Measurements from ENCODE around the gene DLX2.

DNA sequence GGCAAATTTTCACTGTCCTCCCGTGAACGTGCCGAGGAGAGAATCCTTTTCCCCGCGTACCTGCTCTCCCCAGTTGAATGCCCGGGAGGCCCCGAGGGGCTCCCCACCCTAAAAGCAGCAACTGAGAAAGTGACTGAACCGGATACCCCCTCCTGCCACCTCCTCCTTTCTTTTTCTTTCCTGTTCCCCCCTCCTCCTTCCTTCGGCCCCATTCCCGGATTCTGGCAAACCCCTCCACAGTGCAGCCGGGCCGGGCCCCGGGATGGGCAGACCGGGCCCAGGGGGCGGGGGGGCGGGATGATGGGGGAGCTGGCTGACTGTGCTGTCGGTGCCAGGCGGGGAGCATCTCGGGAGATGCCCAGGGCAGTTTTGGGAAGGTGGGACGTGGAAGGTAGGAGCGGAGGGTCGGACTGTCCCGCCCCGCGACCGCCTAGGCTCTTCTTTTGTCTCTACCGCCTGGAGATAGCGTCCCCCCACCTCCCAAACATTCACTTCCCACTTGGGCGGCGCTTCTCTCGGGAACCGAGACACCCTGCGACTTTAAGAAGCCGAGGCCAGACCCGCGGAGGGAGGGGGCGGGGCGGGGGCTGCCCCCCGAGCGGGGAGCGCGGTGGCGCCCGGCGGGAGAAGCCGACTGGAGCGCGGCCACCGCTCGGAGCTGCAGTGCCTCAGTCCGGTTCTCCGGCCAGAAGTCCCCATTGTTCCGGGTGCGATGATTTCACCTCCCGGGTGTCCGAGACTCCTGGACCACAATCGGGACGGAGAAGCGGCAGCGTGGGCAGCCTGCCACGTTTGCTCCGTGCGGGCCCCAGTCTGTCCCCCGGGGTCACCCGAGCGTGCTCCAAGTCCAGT, 8.2 kb downstream of the DLX2 start:
- TF ChIP-seq, protein P1, sequence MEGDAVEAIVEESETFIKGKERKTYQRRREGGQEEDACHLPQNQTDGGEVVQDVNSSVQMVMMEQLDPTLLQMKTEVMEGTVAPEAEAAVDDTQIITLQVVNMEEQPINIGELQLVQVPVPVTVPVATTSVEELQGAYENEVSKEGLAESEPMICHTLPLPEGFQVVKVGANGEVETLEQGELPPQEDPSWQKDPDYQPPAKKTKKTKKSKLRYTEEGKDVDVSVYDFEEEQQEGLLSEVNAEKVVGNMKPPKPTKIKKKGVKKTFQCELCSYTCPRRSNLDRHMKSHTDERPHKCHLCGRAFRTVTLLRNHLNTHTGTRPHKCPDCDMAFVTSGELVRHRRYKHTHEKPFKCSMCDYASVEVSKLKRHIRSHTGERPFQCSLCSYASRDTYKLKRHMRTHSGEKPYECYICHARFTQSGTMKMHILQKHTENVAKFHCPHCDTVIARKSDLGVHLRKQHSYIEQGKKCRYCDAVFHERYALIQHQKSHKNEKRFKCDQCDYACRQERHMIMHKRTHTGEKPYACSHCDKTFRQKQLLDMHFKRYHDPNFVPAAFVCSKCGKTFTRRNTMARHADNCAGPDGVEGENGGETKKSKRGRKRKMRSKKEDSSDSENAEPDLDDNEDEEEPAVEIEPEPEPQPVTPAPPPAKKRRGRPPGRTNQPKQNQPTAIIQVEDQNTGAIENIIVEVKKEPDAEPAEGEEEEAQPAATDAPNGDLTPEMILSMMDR (IDR thresholded peaks at IDR 0.05; ENCODE audit: extremely low read depth in 1 of 2, insufficient read depth in 1 of 2, low read depth in 1 of 2, low read length in 2 of 2) = no peak
- TF ChIP-seq POLR2A (IDR thresholded peaks at IDR 0.05; ENCODE audit: low read depth, low read length) = no peak
- TF ChIP-seq, protein P2, sequence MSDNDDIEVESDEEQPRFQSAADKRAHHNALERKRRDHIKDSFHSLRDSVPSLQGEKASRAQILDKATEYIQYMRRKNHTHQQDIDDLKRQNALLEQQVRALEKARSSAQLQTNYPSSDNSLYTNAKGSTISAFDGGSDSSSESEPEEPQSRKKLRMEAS (IDR thresholded peaks at IDR 0.05; ENCODE audit: insufficient read depth, insufficient read length) = no peak
- TF ChIP-seq MYC (IDR thresholded peaks at IDR 0.05; ENCODE audit: low read depth, low read length) = no peak
